B cell (primary cell): Measurements from ENCODE around the gene TBC1D2B.

Source experiments
- CTCF ChIP-seq: fragments of 200-600 bp; IDR thresholded peaks from one replicate; pipeline ENCODE4 v1.8.0; 2022; ENCODE audit warnings: antibody characterized with exemption, mild to moderate bottlenecking
- EZH2 ChIP-seq: IDR thresholded peaks from 2 replicates; pipeline ENCODE4 v1.6.1; 2012; ENCODE audit warnings: borderline replicate concordance, low read depth, mild to moderate bottlenecking, moderate library complexity, low read length; ENCODE audit not compliant: insufficient read depth, poor library complexity, severe bottlenecking

GRCh38 chr15:78075490-78076230 lies 1.9 kb downstream of the TBC1D2B start:
- TF ChIP-seq EZH2 (no peak), CTCF (no peak)
